Muscle of arm (tissue), 12 donors: ENCODE measurements around the gene CALML6. TPM values are rescaled to one million over a fixed set of nuclear protein-coding genes. Genes with fewer than 3 reads are reported as not detected.

ENCODE experiments used
- DNase-seq: peaks from one replicate; pipeline ENCODE4 v3.0.0-alpha.2; 2013
- polyA plus RNA-seq, 12 donors: library from polyadenylated mRNA; unstranded; fragments of 120-200 nt; gene quantifications; one replicate each; pipeline ENCODE4 v1.2.1, GENCODE V29; 2013; ENCODE audit not compliant: insufficient read length in 12 of 12

CALML6 gene
- polyA plus RNA-seq, 12 donors, result 64.0 to 380 (median 219) TPM; not detected in 1

DNA sequence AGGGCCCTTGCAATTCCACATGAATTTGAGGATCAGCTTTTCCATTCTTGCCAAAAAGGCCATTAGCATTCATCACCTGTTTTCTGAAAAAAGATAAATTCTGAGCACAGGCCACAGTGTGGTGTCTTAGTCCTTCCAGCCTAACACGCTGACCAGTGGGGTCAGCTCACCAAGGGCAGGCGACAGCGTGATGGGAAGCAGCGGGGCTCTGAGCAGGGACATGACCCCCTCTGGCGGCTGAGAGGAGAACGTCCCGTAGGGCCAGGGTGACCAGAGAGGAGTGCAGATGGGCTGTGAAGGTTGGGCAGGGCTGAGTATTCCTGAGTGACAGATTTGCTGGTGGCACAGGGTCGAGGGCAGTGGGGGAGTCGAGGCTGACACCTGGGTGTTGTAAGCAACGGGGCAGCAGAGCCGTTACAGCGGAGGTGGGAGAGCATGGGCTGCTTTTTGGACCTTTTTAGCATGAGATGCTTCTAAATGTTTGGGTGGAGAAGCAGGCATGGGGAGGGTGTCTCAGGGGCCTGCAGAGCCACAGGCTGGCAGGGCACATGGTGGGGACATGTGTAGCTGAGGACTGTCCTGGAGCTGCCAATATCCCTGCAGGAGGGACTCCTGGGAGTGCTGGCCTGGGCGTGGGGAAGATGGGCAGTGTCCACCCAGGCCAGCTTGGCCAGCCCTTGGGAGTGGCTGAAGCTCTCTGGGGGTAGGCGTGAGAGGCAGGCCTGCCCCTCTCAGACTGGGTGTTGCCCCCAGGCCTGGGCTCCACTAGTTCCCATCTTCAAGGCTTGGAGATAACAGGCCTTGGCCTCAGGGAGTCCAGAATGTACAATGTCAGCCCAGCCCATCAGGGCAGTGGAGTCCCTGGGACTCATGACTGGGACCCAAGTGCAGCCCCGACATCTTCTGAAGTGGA is 8.6 kb upstream of the CALML6 start:
- DNase-seq, result peak; percentile 85

DNA sequence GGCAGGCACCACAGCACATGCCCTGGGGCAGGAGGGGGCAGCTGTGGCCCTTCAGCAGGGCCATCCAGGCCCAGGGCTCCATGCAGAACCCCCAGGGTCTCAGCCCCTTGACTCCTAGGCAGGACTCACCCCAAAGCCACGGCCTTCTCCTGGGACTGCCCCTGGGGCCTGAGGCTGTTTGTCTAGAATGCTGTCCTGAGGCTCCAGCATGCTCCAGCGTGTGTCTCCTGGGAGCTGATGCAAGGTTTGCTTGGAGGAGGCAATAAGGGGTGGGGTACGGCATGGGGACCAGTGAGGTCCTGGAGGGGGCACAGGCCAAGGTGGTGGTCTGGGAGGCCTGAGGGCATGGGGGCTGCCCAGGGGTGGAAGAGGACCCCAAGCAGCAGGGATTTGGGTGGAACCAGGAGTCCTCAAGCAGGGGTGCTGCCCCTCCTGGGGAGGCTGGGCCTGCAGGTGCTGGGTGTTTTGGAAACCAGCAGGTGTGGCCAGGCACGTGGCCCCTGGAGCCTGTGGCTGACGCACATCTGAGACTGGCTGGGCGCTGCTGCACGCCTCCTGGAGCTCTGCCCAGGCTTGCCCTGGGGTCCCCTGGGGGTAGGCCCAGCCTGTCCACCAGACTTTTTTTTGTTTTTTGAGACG is 7.8 kb upstream of the CALML6 start:
- no peak for DNase-seq

DNA sequence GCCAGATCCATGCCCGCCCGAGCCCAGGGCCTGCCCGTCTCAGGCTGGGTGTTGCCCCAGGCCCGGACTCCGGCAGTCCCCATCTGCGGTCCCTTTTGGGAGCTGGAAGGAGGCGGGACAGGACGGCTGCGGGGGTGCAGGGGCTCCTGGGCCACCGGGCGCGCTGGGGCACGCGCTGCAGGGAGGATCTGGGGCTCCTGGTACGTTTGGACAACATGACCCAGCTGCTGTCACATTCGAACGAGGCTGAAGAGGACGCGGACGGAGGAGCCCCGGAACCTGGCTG is 6.6 kb upstream of the CALML6 start:
- DNase-seq, result no peak

DNA sequence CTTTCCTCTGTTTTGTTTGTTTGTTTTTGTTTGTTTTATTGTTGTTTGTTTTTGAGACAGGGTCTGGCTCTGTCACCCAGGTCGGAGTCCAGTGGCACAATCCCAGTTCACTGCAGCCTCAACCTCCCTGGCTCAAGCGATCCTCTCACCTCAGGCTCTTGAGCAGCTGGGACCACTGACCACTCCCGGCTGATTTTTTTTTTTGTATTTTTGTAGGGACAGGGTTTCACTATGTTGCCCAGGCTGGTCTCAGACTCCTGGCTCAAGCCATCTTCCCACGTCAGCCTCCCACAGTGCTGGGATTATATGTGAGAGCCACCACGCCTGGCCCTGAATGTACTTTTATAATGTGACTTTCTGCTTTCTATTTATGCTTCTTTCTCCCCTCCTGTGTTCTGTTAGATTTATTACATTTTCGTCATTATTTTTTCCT is 5.0 kb upstream of the CALML6 start:
- no peak for DNase-seq

DNA sequence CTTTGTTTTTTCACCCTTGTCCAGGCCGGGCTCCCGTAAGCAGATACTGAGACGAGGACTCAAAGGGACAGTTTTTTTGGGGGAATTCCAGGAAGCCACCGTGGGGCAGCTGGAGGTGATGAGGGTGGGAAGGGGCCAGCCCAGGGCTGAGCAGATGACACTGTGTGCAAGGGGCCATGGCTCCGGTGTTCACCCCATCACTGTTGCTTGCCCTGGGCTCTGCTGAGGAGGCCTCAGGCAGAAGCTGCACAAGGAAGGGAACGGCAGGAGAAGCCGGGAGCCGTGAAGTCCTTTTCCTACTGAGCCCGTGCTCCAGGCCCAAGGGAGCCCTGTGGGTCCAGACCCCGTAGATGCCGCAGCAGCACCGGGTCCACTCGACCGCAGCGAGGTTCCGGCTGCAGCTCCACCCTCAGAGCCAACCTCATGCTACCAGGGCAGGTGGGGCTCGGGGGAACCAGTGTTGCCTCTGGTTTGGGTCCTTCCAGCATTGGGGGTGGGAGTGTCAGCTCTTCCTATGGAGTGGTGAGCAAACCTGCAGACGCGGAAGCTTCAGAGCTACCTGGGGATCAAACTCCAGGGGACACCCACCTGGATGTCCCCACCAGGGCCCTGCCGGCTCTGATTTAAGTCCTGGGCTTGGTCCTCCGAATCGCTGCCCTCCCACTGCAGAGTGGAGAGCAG is 4.3 kb upstream of the CALML6 start:
- no peak for DNase-seq

DNA sequence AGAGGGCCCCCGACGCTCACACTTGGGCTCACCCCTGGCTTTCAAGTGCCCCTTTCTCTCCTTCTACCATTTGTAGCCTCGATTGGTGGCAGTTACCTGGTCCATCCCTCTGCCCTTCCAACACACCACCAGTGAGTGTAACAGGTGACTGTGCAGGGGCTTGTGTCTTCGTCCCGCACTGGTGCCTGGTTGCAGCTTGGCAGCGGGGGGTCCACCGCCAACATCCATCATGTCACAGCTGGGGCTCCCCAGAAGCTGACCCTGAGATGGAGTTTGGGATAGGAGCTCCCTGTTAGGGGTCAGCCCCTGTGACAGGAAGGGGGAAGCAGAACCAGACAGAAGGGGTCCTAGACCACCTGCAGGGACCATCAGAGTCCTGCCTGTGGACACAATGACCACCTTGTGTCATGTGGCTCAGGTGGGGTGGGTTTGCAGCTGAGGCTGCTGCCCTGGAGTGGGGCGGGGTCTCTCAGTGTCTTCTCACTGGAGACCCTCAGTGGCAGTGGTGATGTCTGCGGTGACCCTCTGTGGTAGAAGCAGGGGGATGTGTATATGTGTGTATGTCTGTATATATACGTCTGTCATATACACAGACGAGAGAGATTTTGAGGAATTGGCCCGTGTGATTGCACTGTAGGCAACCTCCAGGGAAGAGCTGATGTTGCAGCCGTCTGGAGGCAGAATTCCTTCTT is 3.6 kb upstream of the CALML6 start:
- no peak for DNase-seq

DNA sequence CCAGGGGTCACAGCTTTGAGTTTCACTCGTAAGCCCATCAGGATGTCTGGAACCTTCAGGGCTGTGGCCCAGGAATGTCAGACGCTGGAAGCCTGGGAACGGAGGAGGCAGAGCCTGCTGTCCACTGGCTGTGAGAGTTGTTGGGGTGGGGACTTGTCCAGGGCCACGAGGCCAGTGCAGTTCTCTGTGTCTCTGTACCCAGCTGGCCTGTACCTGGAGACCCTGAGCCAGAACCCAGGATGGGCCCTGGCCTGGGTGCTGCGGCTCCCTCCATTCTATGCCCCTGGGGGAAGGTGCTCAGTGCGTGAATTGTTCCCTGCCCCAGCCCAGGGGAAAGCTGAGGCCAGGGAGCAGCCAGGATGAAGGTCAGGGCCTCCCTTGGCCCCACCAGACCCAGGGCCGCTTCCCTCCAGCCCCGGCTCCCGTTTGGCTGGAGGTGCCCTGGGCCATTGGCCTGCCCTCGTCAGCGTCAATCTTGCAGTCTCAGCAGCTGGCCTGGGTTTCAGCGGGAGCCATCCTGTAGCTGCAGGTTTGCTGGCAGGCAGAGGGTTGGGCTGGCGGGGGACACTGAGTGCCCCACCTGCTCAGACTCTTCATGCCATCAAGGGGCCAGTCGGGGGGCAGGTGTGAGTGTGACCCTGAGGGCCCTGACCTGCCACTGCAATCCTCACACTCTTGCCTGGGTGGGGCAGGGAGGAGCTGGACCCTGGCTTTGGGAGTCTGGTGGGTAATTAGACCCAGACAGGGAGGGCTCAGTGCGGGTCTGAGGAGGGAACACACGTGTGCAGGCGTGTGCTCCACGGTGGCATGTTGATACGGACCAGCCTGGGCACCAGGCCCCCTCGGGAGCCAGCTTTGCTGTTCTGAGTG is 724 bp upstream of the CALML6 start:
- no peak for DNase-seq

DNA sequence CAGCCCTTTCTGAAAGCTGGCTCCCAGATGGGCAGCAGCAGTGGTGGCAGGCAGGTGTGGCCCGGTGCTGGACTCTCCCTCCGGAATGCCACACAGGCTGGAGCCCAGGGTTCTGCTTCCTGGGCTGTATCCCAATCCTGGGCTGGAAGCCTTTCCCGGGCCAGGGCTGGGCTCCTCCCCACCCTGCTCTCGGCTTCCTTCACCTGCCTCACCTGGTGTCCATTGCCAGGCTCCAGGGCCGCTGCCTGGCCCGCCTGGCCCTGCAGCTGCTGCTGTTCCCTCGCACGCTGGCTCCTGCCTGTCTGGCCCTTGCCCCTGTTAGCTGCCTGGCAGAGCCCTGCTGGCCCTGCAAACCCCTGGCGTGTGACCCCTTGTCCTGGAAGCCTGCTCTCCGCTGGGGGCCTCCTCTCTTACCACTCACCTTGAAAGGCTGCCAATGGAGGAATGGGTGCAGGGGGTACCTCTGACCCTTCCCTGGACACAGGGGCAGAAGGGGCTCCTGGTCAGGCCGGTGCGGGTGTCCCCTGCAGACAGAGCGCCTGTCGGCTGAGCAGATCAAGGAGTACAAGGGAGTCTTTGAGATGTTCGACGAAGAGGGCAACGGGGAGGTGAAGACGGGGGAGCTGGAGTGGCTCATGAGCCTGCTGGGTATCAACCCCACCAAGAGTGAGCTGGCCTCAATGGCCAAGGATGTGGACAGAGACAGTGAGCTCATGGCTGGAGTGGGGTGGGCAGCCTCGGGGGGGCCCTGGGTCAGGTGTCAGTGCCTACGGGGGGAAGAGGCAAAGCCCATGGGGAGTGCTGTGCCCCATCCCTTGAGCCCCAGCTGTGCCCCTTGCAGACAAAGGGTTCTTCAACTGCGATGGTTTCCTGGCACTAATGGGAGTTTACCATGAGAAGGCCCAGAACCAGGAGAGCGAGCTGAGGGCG is 1.1 kb downstream of the CALML6 start:
- no peak for DNase-seq

DNA sequence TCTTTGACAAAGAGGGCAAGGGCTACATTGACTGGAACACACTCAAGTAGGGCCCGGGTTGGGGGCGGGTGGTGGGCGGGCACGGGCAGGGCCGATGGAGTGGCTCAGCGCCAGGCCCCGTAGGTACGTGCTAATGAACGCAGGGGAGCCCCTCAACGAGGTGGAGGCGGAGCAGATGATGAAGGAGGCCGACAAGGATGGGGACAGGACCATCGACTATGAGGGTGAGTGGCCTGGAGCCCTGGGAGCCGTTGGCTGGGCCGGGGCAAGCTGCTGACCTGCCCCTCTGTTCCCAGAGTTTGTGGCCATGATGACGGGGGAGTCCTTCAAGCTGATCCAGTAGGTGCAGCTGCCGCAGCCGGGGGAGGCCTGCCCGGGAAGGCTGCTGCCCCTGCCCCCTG is 1.8 kb downstream of the CALML6 start:
- DNase-seq, result no peak

DNA sequence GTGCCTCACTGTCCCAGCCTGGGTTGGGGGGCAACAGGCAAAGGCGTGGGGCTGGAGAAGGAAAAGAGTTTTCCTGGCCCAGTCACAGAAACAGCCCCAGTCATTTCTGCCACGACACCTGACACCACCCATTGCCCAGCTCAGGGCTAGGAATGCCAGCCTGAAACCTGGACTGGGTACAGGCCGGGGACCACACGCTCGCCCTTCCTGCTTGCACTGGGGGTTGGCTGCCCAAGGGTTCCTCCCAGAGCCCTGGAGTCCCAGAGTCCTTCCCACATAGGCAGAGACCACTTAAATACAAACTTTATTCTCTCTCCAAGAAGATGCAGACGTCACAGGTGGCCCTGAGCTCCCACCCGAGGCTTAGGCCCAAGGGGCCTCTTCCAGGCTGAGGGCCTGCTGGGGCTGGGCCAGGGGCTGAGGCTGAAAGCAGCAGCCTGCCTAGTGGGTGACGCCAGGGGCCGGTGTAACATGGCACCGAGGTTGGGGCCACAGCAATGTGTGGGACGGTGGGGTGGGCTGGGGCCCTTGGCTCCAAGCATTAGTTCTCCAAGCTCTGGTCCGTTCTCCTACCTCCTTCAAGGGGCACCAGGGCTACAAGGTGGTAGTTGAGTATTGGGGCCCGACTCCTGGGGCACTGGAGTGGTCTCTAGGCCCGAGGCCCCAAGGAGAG is 2.4 kb downstream of the CALML6 start:
- no peak for DNase-seq

DNA sequence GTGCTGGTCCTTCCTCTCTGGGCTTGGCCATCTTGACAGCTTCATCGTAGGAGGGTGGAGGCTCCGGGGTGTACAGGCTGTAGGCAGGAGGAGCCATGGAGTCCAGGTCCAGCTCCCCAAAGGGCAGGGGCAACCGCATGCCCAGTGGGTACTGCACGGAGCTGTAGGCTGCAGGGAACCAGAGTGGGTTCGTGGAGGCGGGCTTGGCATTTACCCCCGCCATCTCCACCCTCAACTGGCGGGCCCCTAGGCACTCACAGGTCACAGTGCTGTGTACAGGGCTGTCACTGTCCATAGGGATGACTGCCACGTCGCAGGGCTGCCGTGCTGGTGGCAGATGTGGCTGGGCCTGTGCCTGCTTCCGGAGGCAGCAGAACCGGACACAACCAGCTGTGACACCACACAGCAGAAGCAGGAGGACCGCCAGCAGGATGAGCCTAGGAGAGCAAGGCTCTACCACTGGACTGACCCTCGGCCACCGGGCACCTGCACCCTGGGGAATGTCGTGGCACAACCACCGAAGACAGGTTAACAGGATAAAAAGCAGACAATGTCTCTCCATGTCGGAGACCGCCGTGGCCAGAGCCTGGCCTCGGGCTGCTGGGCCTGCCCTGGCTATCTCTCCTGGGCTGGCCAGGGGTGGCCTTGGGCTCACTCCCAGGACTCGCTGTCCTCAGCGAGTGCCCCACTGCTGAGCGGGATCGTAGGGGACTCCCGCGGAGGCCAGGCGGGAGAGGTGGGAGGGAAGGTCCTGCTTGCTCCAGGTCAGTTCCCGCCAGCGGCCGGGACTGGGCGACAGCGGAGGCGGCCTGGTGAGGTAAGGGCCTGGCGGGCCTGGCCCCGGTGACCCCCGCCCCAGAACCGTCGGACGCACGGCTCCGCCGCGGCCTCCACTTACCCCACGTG is 3.2 kb downstream of the CALML6 start:
- no peak for DNase-seq

DNA sequence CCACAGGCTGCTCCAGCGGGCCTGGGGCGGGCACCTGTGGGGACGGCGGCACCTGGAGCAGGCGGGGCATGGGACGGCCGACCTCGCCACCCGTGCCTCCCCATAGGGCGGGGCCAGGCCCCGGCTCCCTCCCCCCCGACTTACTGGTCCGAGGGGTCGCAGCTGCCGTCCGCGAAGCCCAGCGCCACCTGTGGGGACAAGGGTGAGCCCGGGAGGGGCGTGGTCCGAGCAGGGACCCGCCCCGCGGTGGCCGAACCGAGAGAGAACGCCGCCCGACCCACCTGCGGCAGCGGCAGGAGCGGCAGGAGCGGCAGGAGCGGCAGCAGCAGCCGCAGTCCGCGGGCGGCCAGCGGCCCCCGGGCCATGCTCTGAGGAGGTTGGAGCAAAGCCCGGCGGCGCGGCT is 3.8 kb downstream of the CALML6 start, which contains the start of gene TMEM52:
TSS of gene TMEM52 (minus strand) at position 379 of the 403 bp plus-strand sequence. CDS start at position 365, 14 bp downstream.
- DNase-seq, result no peak

DNA sequence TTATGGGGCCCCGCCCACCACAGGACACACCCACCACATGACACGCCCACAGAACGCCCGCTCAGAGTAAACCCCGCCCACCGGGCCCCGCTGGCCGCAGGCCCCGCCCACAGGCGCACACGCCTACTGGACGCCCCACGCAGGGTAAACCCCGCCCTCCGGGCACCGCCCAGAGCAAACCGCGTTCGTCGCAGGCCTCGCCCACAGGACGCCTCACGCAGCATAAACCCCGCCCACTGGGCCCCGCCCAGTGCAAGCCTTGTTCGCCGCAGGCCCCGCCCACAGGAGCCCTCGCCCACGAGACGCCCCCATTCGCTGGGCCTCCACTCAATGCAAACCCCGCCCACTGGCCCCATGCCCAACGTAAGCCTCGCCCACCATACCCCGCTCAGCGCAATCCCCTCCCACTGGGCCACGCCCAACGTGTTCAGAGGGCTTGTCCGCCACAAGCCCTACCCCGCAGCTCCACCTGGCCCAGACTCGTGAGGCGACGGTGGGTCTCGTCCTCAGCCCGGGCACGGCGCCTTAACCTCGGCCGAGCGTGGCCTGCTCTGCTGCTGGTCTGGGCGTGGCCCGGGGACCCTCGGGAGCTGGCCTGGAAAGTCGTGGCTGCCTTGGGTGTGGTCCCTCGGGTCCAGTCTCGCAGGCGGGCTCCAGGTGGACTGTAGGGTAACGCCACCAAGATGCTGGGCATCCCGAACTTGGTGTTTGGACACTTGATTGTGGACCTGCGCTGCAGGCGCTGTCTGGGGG is 4.4 kb downstream of the CALML6 start:
- peak; percentile 91 for DNase-seq

DNA sequence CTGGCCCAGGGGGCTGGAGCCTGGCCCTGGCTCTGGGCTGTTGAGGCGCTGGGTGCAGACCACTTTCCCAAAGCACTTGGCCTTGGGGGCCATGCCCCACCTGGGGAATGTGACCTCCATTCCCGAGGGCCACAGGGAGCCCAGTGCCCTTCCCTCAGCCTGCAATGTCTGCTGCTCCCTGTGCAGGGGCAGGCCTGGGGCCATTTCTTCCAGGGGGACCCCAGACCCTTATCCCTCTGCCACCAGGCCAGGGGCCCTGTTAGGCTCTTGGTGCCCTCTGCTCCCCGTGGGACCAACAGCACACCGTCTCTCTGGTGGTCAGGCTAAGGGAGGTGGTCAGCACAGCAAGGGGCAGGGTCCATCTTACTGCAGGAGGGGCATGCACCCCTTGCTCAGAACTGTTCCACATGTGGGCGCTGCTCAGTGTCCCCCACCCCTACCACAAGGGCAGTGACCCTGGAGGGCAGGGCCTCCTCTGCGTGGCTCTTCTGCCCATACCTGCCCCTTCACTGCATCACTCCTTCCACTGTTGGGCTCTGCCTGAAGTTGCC is 5.1 kb downstream of the CALML6 start:
- no peak for DNase-seq

DNA sequence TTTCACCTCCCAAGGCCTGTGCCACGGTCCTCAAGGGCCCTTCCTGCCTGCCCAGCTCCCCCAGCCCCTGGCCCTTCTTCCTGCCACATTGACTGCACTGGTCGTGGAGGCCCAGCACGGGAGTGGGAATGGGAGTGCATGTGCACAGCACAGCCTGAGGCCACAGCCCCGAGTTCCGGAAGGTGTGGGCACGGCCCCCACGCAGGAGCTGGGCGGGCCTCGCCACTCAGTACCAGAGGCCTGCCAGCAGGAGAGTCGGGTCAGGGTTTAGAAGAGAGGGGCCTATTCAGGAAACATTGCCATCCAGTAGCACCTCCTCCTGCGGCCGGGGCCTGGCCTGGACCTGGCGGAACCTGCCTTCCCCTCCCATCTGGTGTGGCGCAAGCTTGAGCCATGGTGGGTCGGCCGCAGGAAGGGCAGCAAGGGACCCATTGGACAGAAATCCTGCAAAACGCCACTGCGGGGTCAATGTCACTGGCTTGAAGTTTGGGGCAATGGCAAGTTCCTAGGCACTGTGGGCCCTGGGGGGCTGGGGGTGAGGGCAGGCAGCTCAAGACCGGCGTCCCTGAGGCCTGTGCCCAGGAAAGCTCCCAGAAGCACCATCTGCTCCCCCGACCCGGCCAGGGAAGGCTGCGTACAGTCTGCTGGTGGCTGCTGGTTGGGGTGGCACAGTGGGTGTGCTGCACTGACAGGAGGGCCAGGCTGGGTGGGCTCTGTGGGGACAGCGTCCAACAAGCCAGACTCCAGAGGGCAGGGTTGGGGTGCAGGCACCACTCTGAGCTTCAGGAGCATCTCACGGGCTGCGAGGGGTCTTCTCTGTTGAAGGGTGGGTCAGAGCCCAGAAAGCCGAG is 5.8 kb downstream of the CALML6 start:
- DNase-seq, result no peak

DNA sequence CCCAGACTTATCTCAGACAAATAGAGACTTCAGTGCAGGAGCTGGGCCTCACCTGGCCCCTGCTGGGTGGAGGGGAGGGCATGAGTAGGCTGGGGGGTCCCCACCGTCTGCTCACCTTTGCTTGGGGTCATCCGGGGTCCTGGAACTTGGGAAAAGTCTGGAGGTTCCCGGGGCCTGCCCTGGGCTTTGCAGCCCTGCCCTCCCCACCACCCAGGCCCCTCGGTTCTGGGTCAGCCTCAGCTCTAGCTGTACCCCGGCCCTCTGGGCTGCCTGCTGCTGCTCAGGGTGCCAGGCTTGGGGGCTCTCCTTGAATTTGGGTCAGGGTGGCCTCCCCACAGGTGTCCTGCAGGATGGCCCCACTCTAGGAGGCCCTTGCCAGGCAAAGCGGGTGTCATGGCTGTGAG is 6.4 kb downstream of the CALML6 start:
- no peak for DNase-seq
